Measurements from ENCODE around the gene CDC42BPB. TPM values are rescaled to one million over a fixed set of nuclear protein-coding genes. Genes with fewer than 3 reads are reported as not detected.

CDC42BPB gene
- total RNA-seq, 3 donors from 2014 or later (not counting 1 experiment from before 2014, with no cell fraction given) = 0.86 to 2.3 (median 2.0) TPM

- Histone ChIP-seq H3K4me3 (ENCODE audit: low read length) (no peak overlapping the region), H3K27ac (ENCODE audit: low read length) (no peak overlapping the region), H3K27me3 (ENCODE audit: control insufficient read depth, insufficient read depth, low read length) (no peaks in the 10 kb centered on the region), H3K4me1 (ENCODE audit: control insufficient read depth, insufficient read depth, low read length) (no peaks in the 10 kb centered on the region), H3K9me3 (ENCODE audit: control insufficient read depth, insufficient read depth, low read length) (no peaks in the 10 kb centered on the region), H3K36me3 (ENCODE audit: control insufficient read depth, insufficient read depth, low read length) (no peaks in the 10 kb centered on the region)
- 95% methylated on average over 18 of the region's 22 CpGs for WGBS (ENCODE audit: insufficient coverage)
- H3K27ac Mint-ChIP-seq = no peak overlapping the region
- no peaks in the 10 kb centered on the region for H3K9me3 Mint-ChIP-seq
- no peaks in the 10 kb centered on the region for H3K4me1 Mint-ChIP-seq
- TF ChIP-seq CTCF (IDR thresholded peaks at IDR 0.05) = no peak
- ATAC-seq = no peak
- DNase-seq = no peak
- H3K4me3 Mint-ChIP-seq = no peak overlapping the region
- H3K27me3 Mint-ChIP-seq (ENCODE audit: low read depth in 2 of 2) = no peaks in the 10 kb centered on the region
- no peaks in the 10 kb centered on the region for H3K36me3 Mint-ChIP-seq
- intact Hi-C loops (cut with micrococcal nuclease) = no loop called here
These were observed 119.8 kb downstream of the CDC42BPB start for GRCh38 chr14:102937331-102938175.

- peaks cover 6% of the 10 kb centered on the region for H3K27me3 ChIP-seq (ENCODE audit: control insufficient read depth, insufficient read depth, low read length)
- no peaks in the 10 kb centered on the region for H3K36me3 ChIP-seq (ENCODE audit: control insufficient read depth, insufficient read depth, low read length)
- H3K9me3 Mint-ChIP-seq = no peaks in the 10 kb centered on the region
- no peaks in the 10 kb centered on the region for H3K4me1 Mint-ChIP-seq
- no peak for DNase-seq
- peaks cover 0 to 4% of the 10 kb centered on the region in 2 donors for H3K27me3 Mint-ChIP-seq (ENCODE audit: low read depth in 2 of 2)
- TF ChIP-seq CTCF (IDR thresholded peaks at IDR 0.05) = no peak
- no peaks in the 10 kb centered on the region for H3K36me3 Mint-ChIP-seq
- peaks cover 1% of the 10 kb centered on the region for H3K4me1 ChIP-seq (ENCODE audit: control insufficient read depth, insufficient read depth, low read length)
- no peak overlapping the region for H3K27ac ChIP-seq (ENCODE audit: low read length)
- no peak overlapping the region for H3K4me3 ChIP-seq (ENCODE audit: low read length)
- intact Hi-C loops (cut with micrococcal nuclease) = no loop called here
- no peak for ATAC-seq
- H3K4me3 Mint-ChIP-seq = no peak overlapping the region
- 60% methylated on average over 1 of the region's 4 CpGs for WGBS (ENCODE audit: insufficient coverage)
- no peak overlapping the region for H3K27ac Mint-ChIP-seq
- H3K9me3 ChIP-seq (ENCODE audit: control insufficient read depth, insufficient read depth, low read length) = no peaks in the 10 kb centered on the region
These were observed 121.6 kb downstream of the CDC42BPB start for GRCh38 chr14:102935756-102936155.

- Mint-ChIP-seq H3K27ac (no peak overlapping the region), H3K4me3 (no peak overlapping the region)
These were observed 123.6 kb downstream of the CDC42BPB start for GRCh38 chr14:102933618-102934231.

More at GRCh38 chr14:102933618-102934231, 123.6 kb downstream of the CDC42BPB start:
- Mint-ChIP-seq H3K27me3 (ENCODE audit: low read depth in 2 of 2) (peaks cover 0 to 6% of the 10 kb centered on the region in 2 donors), H3K9me3 (no peaks in the 10 kb centered on the region), H3K36me3 (no peaks in the 10 kb centered on the region), H3K4me1 (no peaks in the 10 kb centered on the region)
- intact Hi-C loops (cut with micrococcal nuclease) = no loop called here
- no peak overlapping the region for H3K4me3 ChIP-seq (ENCODE audit: low read length)
- peaks cover 18% of the 10 kb centered on the region for H3K4me1 ChIP-seq (ENCODE audit: control insufficient read depth, insufficient read depth, low read length)
- H3K27ac ChIP-seq (ENCODE audit: low read length) = no peak overlapping the region
- H3K27me3 ChIP-seq (ENCODE audit: control insufficient read depth, insufficient read depth, low read length) = peaks cover 15% of the 10 kb centered on the region
- no peaks in the 10 kb centered on the region for H3K9me3 ChIP-seq (ENCODE audit: control insufficient read depth, insufficient read depth, low read length)
- no peak for ATAC-seq
- no peak for DNase-seq
- WGBS (ENCODE audit: insufficient coverage) = 94% methylated on average over 16 of the region's 20 CpGs
- no peaks in the 10 kb centered on the region for H3K36me3 ChIP-seq (ENCODE audit: control insufficient read depth, insufficient read depth, low read length)
- no peak for TF ChIP-seq CTCF (IDR thresholded peaks at IDR 0.05)
